GM12878 (cell line): Measurements from ENCODE around the gene CFAP161. TPM values are rescaled to one million over a fixed set of nuclear protein-coding genes. Genes with fewer than 3 reads are reported as not detected.

ENCODE experiments used
- CBX3 ChIP-seq: fragments of 200-600 bp; sonication (generic); IDR thresholded peaks from 2 replicates; pipeline ENCODE4 v1.6.1; 2016; ENCODE audit warnings: low read depth, borderline replicate concordance
- MYC ChIP-seq: IDR thresholded peaks from 2 replicates; pipeline ENCODE4 v1.6.1; 2011; ENCODE audit warnings: mild to moderate bottlenecking, low read length, moderate library complexity, inconsistent platforms; ENCODE audit not compliant: insufficient read depth, insufficient replicate concordance, insufficient read length, severe bottlenecking
- NFXL1 ChIP-seq: fragments of 450-650 bp; IDR thresholded peaks from 2 replicates; pipeline ENCODE4 v1.6.1; 2017; ENCODE audit warnings: antibody characterized with exemption, mild to moderate bottlenecking, borderline replicate concordance
- ZNF622 ChIP-seq: fragments of 450-650 bp; IDR thresholded peaks from 2 replicates; pipeline ENCODE4 v1.6.1; 2017; ENCODE audit warnings: mild to moderate bottlenecking, inconsistent platforms
- polyA plus RNA-seq, 11 experiments: library from polyadenylated mRNA; depleted of rRNA in 4 of 11; unstranded in 6 of 11; stranded (reverse) in 5 of 11; fragments of >200 nt; fragmentation: Nextera tagmentation in 4 of 11; fragmentation: Illumina TruSeq in 1 of 11; extraction: Ambion mirVana in 4 of 11; extraction: Trizol in 1 of 11; gene quantifications; 1 replicate in 1 of 11; 2 replicates in 10 of 11; pipeline versions ENCODE4 v1.2.1 to v1.2.3, GENCODE V29; 2011 to 2016; ENCODE audit warnings: inconsistent platforms in 2 of 11, missing spikeins in 2 of 11, low read depth in 1 of 11
- total RNA-seq, 4 experiments: library from RNA; depleted of rRNA in 3 of 4; stranded (reverse); fragments of >200 nt in 3 of 4; fragmentation: Illumina TruSeq in 1 of 4; extraction: Trizol in 1 of 4; gene quantifications; 2 replicates each; pipeline versions ENCODE4 v1.2.1 to v1.2.3, GENCODE V29; 2013 to 2021
- TF ChIP-seq, protein P1 (sequence below): IDR thresholded peaks from 2 replicates; pipeline ENCODE4 v1.6.1; 2012; ENCODE audit warnings: improper control_type of control experiment, low read depth, low read length; ENCODE audit not compliant: insufficient replicate concordance
- TF ChIP-seq, protein P2 (sequence below): fragments of 450-650 bp; IDR thresholded peaks from 2 replicates; pipeline ENCODE4 v1.6.1; 2017; ENCODE audit warnings: mild to moderate bottlenecking, moderate library complexity

The CFAP161 gene
- total and polyA plus RNA-seq, 10 of the 15 experiments (the other 5 are each of a cell fraction or from before 2014, with no cell fraction given) = 0.31 TPM; not detected in 9

- no peak for TF ChIP-seq CBX3
- TF ChIP-seq, protein P1, sequence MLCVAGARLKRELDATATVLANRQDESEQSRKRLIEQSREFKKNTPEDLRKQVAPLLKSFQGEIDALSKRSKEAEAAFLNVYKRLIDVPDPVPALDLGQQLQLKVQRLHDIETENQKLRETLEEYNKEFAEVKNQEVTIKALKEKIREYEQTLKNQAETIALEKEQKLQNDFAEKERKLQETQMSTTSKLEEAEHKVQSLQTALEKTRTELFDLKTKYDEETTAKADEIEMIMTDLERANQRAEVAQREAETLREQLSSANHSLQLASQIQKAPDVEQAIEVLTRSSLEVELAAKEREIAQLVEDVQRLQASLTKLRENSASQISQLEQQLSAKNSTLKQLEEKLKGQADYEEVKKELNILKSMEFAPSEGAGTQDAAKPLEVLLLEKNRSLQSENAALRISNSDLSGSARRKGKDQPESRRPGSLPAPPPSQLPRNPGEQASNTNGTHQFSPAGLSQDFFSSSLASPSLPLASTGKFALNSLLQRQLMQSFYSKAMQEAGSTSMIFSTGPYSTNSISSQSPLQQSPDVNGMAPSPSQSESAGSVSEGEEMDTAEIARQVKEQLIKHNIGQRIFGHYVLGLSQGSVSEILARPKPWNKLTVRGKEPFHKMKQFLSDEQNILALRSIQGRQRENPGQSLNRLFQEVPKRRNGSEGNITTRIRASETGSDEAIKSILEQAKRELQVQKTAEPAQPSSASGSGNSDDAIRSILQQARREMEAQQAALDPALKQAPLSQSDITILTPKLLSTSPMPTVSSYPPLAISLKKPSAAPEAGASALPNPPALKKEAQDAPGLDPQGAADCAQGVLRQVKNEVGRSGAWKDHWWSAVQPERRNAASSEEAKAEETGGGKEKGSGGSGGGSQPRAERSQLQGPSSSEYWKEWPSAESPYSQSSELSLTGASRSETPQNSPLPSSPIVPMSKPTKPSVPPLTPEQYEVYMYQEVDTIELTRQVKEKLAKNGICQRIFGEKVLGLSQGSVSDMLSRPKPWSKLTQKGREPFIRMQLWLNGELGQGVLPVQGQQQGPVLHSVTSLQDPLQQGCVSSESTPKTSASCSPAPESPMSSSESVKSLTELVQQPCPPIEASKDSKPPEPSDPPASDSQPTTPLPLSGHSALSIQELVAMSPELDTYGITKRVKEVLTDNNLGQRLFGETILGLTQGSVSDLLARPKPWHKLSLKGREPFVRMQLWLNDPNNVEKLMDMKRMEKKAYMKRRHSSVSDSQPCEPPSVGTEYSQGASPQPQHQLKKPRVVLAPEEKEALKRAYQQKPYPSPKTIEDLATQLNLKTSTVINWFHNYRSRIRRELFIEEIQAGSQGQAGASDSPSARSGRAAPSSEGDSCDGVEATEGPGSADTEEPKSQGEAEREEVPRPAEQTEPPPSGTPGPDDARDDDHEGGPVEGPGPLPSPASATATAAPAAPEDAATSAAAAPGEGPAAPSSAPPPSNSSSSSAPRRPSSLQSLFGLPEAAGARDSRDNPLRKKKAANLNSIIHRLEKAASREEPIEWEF = no peak
- TF ChIP-seq, protein P2, sequence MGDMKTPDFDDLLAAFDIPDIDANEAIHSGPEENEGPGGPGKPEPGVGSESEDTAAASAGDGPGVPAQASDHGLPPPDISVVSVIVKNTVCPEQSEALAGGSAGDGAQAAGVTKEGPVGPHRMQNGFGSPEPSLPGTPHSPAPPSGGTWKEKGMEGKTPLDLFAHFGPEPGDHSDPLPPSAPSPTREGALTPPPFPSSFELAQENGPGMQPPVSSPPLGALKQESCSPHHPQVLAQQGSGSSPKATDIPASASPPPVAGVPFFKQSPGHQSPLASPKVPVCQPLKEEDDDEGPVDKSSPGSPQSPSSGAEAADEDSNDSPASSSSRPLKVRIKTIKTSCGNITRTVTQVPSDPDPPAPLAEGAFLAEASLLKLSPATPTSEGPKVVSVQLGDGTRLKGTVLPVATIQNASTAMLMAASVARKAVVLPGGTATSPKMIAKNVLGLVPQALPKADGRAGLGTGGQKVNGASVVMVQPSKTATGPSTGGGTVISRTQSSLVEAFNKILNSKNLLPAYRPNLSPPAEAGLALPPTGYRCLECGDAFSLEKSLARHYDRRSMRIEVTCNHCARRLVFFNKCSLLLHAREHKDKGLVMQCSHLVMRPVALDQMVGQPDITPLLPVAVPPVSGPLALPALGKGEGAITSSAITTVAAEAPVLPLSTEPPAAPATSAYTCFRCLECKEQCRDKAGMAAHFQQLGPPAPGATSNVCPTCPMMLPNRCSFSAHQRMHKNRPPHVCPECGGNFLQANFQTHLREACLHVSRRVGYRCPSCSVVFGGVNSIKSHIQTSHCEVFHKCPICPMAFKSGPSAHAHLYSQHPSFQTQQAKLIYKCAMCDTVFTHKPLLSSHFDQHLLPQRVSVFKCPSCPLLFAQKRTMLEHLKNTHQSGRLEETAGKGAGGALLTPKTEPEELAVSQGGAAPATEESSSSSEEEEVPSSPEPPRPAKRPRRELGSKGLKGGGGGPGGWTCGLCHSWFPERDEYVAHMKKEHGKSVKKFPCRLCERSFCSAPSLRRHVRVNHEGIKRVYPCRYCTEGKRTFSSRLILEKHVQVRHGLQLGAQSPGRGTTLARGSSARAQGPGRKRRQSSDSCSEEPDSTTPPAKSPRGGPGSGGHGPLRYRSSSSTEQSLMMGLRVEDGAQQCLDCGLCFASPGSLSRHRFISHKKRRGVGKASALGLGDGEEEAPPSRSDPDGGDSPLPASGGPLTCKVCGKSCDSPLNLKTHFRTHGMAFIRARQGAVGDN = no peak
- no peak for TF ChIP-seq NFXL1
- no peak for TF ChIP-seq MYC
- TF ChIP-seq ZNF622 = no peak
- TF ChIP-seq, all 136 proteins: peak for 0
These were observed 31.9 kb upstream of the CFAP161 start (continued) for GRCh38 chr15:81101894-81102815.
